PFSK-1 (cell line): Measurements from ENCODE around the gene FYCO1.

ENCODE experiments used
- FOXP2 ChIP-seq: optimal IDR thresholded peaks from 2 replicates; pipeline ENCODE3; 2011; ENCODE audit warnings: borderline replicate concordance, control low read depth, inconsistent platforms; ENCODE audit not compliant: insufficient read depth; ENCODE audit errors: extremely low read length, extremely low read depth
- POLR2AphosphoS5 ChIP-seq: IDR thresholded peaks from 2 replicates; pipeline ENCODE4 v1.6.1; 2012; ENCODE audit warnings: low read depth, mild to moderate bottlenecking, control low read depth, low read length, moderate library complexity
- REST ChIP-seq, 2 experiments: IDR thresholded peaks; 2 replicates each; pipeline versions ENCODE4 v1.6.1 to v1.8.0; 2011 to 2012; ENCODE audit warnings: low read depth in 2 of 2, low read length in 2 of 2, control low read depth in 1 of 2, inconsistent platforms in 1 of 2, mild to moderate bottlenecking in 1 of 2, moderate library complexity in 1 of 2; ENCODE audit not compliant: insufficient read depth in 1 of 2
- SIN3A ChIP-seq: IDR thresholded peaks from 2 replicates; pipeline ENCODE4 v1.6.1; 2012; ENCODE audit warnings: mild to moderate bottlenecking, low read length, moderate library complexity, borderline replicate concordance; ENCODE audit not compliant: insufficient read depth
- TAF1 ChIP-seq: IDR thresholded peaks from 2 replicates; pipeline ENCODE4 v1.6.1; 2012; ENCODE audit warnings: low read length, control low read depth, borderline replicate concordance; ENCODE audit not compliant: insufficient read depth

The FYCO1 gene

GRCh38 chr3:45874677-45875346 lies 120.8 kb downstream of the FYCO1 start:
- TF ChIP-seq POLR2AphosphoS5 (no peak), FOXP2 (no peak), REST (IDR thresholded peaks at IDR 0.05; ENCODE audit: insufficient read depth in 1 of 2, low read depth in 2 of 2, low read length in 2 of 2) (no peak), SIN3A (no peak), TAF1 (no peak)

- TF ChIP-seq REST (IDR thresholded peaks at IDR 0.05; ENCODE audit: insufficient read depth in 1 of 2, low read depth in 2 of 2, low read length in 2 of 2) = no peak
- TF ChIP-seq SIN3A = no peak
- TF ChIP-seq FOXP2 = no peak
- no peak for TF ChIP-seq POLR2AphosphoS5
- TF ChIP-seq TAF1 = no peak
These were observed 122.0 kb downstream of the FYCO1 start for GRCh38 chr3:45873638-45874037.

- TF ChIP-seq FOXP2 (no peak), POLR2AphosphoS5 (no peak)
These were observed 122.6 kb downstream of the FYCO1 start for GRCh38 chr3:45873036-45873435.

GRCh38 chr3:45872569-45872968 lies 123.1 kb downstream of the FYCO1 start:
- TF ChIP-seq FOXP2 (no peak), SIN3A (no peak), REST (IDR thresholded peaks at IDR 0.05; ENCODE audit: insufficient read depth in 1 of 2, low read depth in 2 of 2, low read length in 2 of 2) (no peak), POLR2AphosphoS5 (no peak), TAF1 (no peak)

GRCh38 chr3:45871780-45872179 lies 123.8 kb downstream of the FYCO1 start:
- TF ChIP-seq POLR2AphosphoS5 = no peak
- no peak for TF ChIP-seq REST (IDR thresholded peaks at IDR 0.05; ENCODE audit: insufficient read depth in 1 of 2, low read depth in 2 of 2, low read length in 2 of 2)
- TF ChIP-seq SIN3A = no peak
- TF ChIP-seq FOXP2 = no peak
- no peak for TF ChIP-seq TAF1
